C4-2B (cell line): Measurements from ENCODE around the gene AKR1B1.

Experiments
- H3K27ac ChIP-seq: fragments of 450-650 bp; 2 replicates; pipeline ENCODE4 v1.5.1; 2017
- ZFX ChIP-seq: fragments of 450-650 bp; IDR thresholded peaks from 2 replicates; pipeline ENCODE4 v1.6.1; 2017
- TF ChIP-seq, protein P1 (sequence below): fragments of 450-650 bp; conservative IDR thresholded peaks from 2 replicates; pipeline ENCODE4 v1.5.1; 2017; ENCODE audit warnings: mild to moderate bottlenecking

AKR1B1 gene

DNA sequence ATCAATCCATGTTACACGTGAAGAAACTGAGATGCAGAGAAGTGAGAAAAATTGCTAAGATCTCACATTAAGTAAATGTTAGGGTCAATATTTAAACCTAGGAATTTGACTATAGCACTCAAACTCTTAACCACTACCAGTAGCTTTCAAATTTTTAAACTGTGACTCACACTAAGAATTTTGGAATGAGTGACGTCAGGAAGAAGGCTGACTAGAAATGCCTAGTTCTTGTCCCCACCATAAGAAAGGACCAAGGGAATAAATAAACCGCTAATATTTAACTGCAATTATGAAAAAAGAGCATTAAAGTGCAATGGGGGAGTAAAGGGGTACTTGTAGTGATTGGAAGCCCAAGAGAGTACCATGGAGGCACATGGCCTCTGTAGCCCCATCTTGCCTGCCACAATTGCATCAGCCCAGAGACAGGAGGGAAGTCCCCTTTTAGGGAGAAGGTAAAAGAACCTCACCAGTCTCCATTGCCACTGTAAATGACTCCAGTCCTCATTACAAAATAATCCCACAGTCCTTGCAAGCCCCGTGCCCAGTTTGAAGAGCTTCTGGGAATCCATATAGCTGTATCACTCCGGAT lies 3.5 kb upstream of the AKR1B1 start:
- H3K27ac ChIP-seq, result no peak overlapping the region
- no peak for TF ChIP-seq ZFX
- TF ChIP-seq, protein P1, sequence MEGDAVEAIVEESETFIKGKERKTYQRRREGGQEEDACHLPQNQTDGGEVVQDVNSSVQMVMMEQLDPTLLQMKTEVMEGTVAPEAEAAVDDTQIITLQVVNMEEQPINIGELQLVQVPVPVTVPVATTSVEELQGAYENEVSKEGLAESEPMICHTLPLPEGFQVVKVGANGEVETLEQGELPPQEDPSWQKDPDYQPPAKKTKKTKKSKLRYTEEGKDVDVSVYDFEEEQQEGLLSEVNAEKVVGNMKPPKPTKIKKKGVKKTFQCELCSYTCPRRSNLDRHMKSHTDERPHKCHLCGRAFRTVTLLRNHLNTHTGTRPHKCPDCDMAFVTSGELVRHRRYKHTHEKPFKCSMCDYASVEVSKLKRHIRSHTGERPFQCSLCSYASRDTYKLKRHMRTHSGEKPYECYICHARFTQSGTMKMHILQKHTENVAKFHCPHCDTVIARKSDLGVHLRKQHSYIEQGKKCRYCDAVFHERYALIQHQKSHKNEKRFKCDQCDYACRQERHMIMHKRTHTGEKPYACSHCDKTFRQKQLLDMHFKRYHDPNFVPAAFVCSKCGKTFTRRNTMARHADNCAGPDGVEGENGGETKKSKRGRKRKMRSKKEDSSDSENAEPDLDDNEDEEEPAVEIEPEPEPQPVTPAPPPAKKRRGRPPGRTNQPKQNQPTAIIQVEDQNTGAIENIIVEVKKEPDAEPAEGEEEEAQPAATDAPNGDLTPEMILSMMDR, result no peak

- no peak for TF ChIP-seq ZFX
- TF ChIP-seq, protein P1, result no peak
- no peak overlapping the region for H3K27ac ChIP-seq
Observed at GRCh38 chr7:134461916-134462315, 3.0 kb upstream of the AKR1B1 start.

- H3K27ac ChIP-seq, result no peak overlapping the region
- TF ChIP-seq ZFX, result no peak
- TF ChIP-seq, protein P1, result no peak
Observed at GRCh38 chr7:134459981-134460380, 1.1 kb upstream of the AKR1B1 start.

GRCh38 chr7:134458341-134458805 lies 527 bp downstream of the AKR1B1 start:
- TF ChIP-seq ZFX, result no peak
- TF ChIP-seq, protein P1, result no peak
- H3K27ac ChIP-seq, result no peak overlapping the region

GRCh38 chr7:134457210-134457609 lies 1.7 kb downstream of the AKR1B1 start:
- no peak for TF ChIP-seq ZFX
- TF ChIP-seq, protein P1, result no peak
- H3K27ac ChIP-seq, result no peak overlapping the region

GRCh38 chr7:134454277-134454676 lies 4.6 kb downstream of the AKR1B1 start:
- no peak overlapping the region for H3K27ac ChIP-seq
- no peak for TF ChIP-seq ZFX
- TF ChIP-seq, protein P1, result no peak

DNA sequence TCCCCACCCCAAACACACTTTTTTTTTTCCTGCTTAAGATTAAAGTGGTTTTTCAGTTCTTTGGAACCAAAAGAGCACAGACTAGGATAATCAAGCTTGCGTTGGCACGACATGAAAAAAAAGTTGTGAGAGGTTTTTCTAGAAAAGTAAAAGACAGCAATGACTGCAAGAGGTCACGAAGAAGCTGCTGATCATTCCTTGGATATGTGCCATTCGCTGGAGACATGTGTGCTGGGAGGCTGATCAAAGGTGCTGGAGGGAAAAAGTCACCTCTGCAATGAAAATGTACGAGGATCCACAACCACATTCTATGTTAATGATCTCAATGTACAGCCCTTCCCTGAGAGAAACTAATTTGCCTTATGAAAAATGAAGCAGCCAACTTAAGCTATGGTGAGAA lies 5.4 kb downstream of the AKR1B1 start:
- TF ChIP-seq ZFX, result no peak
- TF ChIP-seq, protein P1, result no peak
- no peak overlapping the region for H3K27ac ChIP-seq
